Stimulated activated naive B cell treated with anti-CD40 and anti-IgM and Interleukin-4, amounts not matched to agents 10 μg/mL and 1 μg/mL and 100 μg/mL, for 72 hours (primary cell): Measurements from ENCODE around the gene TTLL11.

Experiments used
- ATAC-seq, 2 donors: fragments of 150-1000 bp; cut with Tn5 transposase; replicated peaks; 2 replicates each; pipeline ENCODE4 v1.10.0; 2021; ENCODE audit warnings: moderate library complexity in 1 of 2
- DNase-seq: peaks from one replicate; pipeline ENCODE4 v3.0.0; 2021
- H3K27ac Mint-ChIP-seq: one replicate; pipeline ENCODE4 v1.8.0; 2022; ENCODE audit warnings: mild to moderate bottlenecking, mixed read lengths
- H3K27me3 Mint-ChIP-seq, 2 donors: one replicate each; pipeline ENCODE4 v1.8.0; 2022; ENCODE audit warnings: mixed read lengths in 2 of 2
- H3K36me3 Mint-ChIP-seq, 2 donors: one replicate each; pipeline ENCODE4 v1.8.0; 2022; ENCODE audit warnings: mixed read lengths in 2 of 2, mild to moderate bottlenecking in 1 of 2
- H3K4me1 Mint-ChIP-seq, 2 donors: one replicate each; pipeline ENCODE4 v1.8.0; 2022; ENCODE audit warnings: mixed read lengths in 2 of 2, mild to moderate bottlenecking in 1 of 2
- H3K4me3 Mint-ChIP-seq, 2 donors: one replicate each; pipeline ENCODE4 v1.8.0; 2022; ENCODE audit warnings: mild to moderate bottlenecking in 2 of 2, mixed read lengths in 2 of 2, moderate library complexity in 1 of 2
- H3K9me3 Mint-ChIP-seq, 2 donors: one replicate each; pipeline ENCODE4 v1.8.0; 2022; ENCODE audit warnings: mixed read lengths in 2 of 2, mild to moderate bottlenecking in 1 of 2

The TTLL11 gene

DNA sequence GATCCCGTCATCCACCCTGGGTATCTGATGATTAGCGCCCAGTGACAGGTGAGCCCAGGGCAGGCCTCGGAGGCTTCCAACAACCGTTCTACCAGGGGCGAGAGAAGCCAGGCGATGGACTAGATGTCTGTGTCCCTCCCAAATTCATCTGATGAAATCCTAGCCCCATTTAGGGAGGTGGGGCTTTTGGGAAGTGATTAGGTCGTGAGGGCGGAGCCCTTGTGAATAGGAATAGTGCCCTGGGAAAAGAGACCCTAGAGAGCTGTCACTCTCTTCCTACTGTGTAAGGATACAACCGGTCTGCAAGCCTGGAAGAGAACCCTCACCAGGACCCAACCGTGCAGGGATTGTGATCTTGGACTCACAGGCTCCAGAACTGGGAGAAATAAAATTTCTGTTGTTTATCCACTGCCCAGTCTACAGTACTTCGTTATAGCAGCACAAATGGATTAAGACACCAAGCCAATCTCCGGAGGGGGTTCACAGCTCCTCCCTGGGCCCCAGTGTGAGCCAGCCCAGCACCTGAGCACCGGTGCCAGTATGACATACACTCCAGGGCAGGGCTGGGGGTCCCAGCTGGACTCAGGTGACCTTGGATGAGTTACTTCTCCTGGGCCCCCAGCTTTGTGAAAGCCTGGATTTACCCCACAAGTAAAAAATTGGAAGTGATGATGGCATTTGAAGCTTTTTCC is 279.4 kb downstream of the TTLL11 start:
- no peaks in the 10 kb centered on the region for H3K9me3 Mint-ChIP-seq
- H3K4me1 Mint-ChIP-seq = peaks cover 0 to 2% of the 10 kb centered on the region in 2 donors

DNA sequence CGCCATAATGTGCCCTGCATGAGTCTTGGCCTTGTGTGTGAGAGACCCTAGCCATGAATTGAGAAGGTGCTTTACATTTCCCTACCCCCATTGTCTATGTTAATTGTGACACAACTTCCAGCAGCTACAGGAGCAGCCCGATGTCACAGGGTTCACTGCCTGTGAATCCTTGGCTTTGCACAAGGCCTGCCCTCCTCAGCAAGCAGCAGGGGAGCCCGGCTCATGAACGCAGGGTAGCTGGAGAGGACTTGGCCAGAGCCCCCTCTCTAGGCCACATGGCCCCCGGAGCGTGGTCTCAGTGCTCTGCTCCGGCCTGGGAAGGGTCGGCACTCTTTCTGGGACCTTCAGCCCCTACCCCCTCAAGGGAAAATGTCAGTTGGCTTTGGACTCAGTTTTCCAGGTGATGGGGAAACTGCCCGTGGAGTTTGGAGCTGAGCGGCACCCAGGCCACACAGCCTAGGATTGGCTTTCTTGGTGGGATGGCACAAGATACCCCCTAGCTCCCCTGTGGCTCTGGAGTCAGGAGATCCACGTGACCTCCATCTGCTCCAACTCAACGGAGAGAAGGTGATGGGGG is 280.9 kb downstream of the TTLL11 start:
- H3K4me3 Mint-ChIP-seq = no peak overlapping the region
- peaks cover 0 to 3% of the 10 kb centered on the region in 2 donors for H3K27me3 Mint-ChIP-seq

More for the DNA sequence above, 279.4 kb downstream of the TTLL11 start:
- ATAC-seq (no peak), DNase-seq (no peak)
- no peak overlapping the region for H3K4me3 Mint-ChIP-seq
- H3K27me3 Mint-ChIP-seq = peaks cover 3 to 8% of the 10 kb centered on the region in 2 donors
- no peaks in the 10 kb centered on the region for H3K36me3 Mint-ChIP-seq
- no peak overlapping the region for H3K27ac Mint-ChIP-seq

DNA sequence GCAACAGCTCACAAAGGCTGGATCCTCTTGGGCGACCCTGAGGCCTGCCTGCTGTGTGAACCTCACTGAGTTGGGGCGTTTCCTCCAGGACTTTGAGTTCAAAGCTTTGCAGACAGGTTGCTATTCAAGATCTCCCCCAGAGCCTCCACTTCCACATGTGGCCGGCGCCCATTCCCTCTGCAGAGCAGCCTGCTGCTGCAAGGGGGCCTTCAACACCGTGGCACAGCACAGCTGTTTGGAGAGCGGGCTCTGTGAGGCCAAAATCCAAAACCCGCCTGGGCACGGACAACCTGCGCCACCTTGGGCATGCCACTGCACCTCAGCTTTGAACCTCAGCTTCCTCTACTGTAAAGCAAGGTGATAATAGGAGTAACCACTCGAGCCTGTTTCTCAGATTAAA is 281.4 kb downstream of the TTLL11 start:
- peaks cover 0 to 3% of the 10 kb centered on the region in 2 donors for H3K27me3 Mint-ChIP-seq
- no peak for ATAC-seq
- H3K36me3 Mint-ChIP-seq = no peaks in the 10 kb centered on the region
- no peak overlapping the region for H3K4me3 Mint-ChIP-seq
- DNase-seq = no peak
- H3K9me3 Mint-ChIP-seq = no peaks in the 10 kb centered on the region
- H3K4me1 Mint-ChIP-seq = peaks cover 0 to 2% of the 10 kb centered on the region in 2 donors
- no peak overlapping the region for H3K27ac Mint-ChIP-seq

More for the DNA sequence above, 280.9 kb downstream of the TTLL11 start:
- Mint-ChIP-seq H3K9me3 (no peaks in the 10 kb centered on the region), H3K36me3 (no peaks in the 10 kb centered on the region), H3K4me1 (peaks cover 0 to 2% of the 10 kb centered on the region in 2 donors), H3K27ac (no peak overlapping the region)
- DNase-seq = no peak
- ATAC-seq = no peak

DNA sequence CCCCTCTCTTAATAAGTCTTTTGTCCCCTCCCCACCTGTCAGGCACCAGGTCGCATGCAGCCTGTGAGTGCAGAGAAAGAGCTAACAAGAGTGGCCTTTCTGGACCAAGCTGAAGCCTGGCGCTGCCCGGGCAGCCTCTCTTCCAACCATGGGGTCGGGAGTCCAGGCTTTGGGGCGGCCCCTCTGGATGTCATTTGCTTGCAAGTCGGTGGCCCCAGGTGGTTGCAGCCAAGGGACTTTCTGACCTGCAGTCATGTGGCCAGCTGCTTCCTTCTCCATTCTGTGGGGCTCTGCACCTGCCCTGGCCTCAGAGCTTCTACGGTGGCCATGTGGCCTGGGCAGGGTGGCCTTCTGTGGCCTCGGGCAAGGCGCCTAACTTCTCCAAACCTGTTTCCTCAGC is 282.0 kb downstream of the TTLL11 start:
- Mint-ChIP-seq H3K36me3 (no peaks in the 10 kb centered on the region), H3K9me3 (no peaks in the 10 kb centered on the region), H3K27ac (no peak overlapping the region), H3K4me1 (peaks cover 0 to 2% of the 10 kb centered on the region in 2 donors), H3K27me3 (no peaks in the 10 kb centered on the region), H3K4me3 (no peak overlapping the region)
- ATAC-seq (no peak), DNase-seq (no peak)

DNA sequence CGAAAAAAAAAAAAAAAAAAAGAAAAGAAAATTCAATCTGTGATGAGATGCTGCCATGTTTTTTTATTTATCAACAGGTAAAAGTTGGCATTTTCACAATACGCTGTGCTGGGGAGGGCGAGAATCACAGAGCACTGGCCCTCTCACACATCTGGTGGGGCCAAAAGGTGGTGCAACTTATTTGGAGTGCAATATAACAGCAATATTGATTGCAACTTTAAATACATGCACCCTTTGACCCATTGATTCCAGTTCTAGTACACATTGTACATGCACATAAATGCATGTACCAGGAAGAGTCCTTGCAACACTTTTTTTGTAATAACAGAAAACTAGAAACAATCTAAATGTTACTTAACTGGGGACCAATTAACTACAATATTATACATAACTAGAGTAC is 282.6 kb downstream of the TTLL11 start:
- H3K27ac Mint-ChIP-seq = no peak overlapping the region
- no peak overlapping the region for H3K4me3 Mint-ChIP-seq
- peaks cover 0 to 2% of the 10 kb centered on the region in 2 donors for H3K4me1 Mint-ChIP-seq
- DNase-seq (no peak), ATAC-seq (no peak)
- H3K36me3 Mint-ChIP-seq = no peaks in the 10 kb centered on the region
- H3K9me3 Mint-ChIP-seq = no peaks in the 10 kb centered on the region
- no peaks in the 10 kb centered on the region for H3K27me3 Mint-ChIP-seq

DNA sequence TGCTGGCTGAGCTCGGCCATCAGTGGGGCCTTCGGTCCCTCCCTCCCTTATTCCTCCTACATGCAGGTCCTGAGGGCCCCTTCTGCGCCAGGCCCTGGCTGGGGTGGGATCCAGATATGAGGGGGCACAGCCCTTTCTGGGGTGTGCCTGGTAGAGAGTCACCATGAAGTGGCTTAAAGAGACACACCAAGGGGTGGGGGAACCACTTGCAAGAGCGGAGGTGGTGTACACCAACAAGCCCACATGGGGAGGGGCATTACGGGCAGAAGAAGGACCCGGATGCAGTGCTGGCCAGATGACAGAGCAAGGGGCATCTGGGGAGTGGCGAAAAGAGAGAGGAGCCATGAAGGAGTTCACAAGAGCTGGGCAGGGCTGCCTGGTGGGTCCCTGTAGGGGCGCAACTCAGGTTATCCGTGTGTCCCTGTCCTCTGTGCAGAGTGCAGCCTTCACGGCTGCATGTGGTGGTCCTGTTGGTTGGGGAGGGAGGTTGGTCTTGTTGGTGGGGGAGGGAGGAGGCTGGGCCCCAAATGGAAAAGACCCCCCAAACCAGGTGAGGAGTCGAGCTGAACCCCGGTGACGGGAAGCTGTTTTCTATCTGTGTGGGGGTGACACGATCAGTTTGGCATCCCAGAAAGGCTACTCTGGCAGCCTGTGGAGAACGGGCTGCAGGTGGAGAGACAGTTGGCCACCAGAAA is 283.6 kb downstream of the TTLL11 start:
- Mint-ChIP-seq H3K9me3 (peaks cover 3 to 4% of the 10 kb centered on the region in 2 donors), H3K27me3 (no peaks in the 10 kb centered on the region), H3K27ac (no peak overlapping the region), H3K36me3 (peaks cover 0 to 2% of the 10 kb centered on the region in 2 donors), H3K4me1 (peaks cover 0 to 2% of the 10 kb centered on the region in 2 donors), H3K4me3 (no peak overlapping the region)
- ATAC-seq (no peak), DNase-seq (no peak)

DNA sequence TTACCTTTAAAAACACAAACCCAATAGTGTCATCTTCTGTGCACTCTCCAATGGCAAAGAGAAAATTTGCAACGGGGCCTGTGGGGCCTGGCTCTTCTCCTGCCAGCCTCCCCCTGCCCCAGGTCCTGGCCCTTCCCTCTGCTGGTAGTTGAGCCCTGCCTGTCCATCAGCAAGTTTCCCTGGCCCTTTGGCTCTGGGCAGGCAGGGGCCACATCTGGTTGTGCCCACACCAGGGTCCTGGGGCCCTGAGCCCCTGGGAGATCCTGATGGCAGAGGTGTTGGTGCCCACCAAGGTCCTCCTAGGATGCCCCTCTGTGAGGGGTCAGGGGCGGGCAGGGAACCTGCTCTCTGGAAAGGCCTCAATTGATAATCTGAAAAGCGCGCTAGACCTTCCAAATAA is 284.3 kb downstream of the TTLL11 start:
- H3K4me3 Mint-ChIP-seq = no peak overlapping the region

DNA sequence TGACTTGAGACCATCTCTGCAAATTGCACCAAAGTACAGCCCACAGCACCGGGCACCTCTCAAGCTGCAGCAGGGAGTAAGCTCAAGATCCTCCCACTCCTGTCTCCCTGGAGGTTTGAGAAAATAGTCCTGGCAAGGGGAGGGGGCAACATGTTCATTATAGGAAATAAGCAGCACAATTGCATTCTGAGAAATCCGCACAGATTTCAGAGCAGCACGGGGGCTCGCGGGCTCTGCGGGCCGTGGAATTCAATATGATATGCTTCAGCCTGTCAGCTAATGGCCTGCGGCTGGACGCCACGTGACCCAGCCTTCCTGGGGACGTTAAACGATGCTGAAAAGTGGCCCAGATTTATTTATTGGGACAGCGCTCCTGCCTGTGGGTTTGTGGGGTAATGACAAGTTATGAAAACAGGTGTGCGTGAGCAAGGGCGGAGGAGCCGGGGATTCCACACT is 285.3 kb downstream of the TTLL11 start:
- DNase-seq (no peak), ATAC-seq (no peak)
- Mint-ChIP-seq H3K4me1 (peaks cover 0 to 2% of the 10 kb centered on the region in 2 donors), H3K36me3 (peaks cover 0 to 2% of the 10 kb centered on the region in 2 donors), H3K27ac (no peak overlapping the region), H3K27me3 (peaks cover 6 to 8% of the 10 kb centered on the region in 2 donors), H3K4me3 (no peak overlapping the region), H3K9me3 (peaks cover 3 to 9% of the 10 kb centered on the region in 2 donors)

More for the DNA sequence above, 284.3 kb downstream of the TTLL11 start:
- DNase-seq (no peak), ATAC-seq (no peak)
- peaks cover 0 to 2% of the 10 kb centered on the region in 2 donors for H3K36me3 Mint-ChIP-seq
- peaks cover 0 to 2% of the 10 kb centered on the region in 2 donors for H3K4me1 Mint-ChIP-seq
- H3K27ac Mint-ChIP-seq = no peak overlapping the region
- H3K9me3 Mint-ChIP-seq = peaks cover 3 to 9% of the 10 kb centered on the region in 2 donors
- peaks cover 3 to 5% of the 10 kb centered on the region in 2 donors for H3K27me3 Mint-ChIP-seq

DNA sequence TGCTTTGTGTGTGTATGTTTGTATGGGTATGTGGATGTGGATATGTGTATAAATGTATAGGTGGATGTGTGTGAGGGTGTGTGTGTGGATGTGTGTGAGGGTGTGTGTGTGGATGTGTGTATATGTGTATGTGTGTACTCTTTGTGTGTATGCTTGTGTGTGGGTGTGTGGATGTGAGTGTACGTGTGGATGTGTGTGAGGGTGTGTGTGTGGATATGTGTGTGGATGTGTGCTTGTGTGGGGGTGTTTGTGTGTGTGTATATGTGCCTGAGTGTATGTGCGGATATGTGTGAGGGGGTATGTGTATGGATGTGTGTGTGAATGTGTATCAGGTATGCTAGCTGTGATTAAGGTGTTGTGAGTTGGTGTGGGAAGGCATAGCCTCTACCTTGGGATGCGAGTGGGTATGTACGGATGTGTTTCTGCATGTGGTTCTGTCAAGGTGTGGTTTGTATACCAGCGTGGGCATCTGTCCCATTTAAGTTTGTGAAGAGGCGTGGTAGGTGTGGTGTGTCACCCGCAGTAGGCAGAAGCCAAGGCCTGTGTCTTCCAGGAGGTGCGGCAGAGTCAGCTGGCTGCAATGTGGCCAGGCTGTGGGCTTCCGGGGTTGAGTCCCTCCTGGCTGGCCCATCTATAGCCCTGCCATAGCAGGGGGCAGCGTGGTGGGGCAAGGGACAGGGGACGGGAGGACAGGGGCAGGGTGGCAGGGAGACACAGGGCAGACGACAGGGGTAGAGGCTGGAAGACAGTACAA is 285.9 kb downstream of the TTLL11 start:
- ATAC-seq = no peak

DNA sequence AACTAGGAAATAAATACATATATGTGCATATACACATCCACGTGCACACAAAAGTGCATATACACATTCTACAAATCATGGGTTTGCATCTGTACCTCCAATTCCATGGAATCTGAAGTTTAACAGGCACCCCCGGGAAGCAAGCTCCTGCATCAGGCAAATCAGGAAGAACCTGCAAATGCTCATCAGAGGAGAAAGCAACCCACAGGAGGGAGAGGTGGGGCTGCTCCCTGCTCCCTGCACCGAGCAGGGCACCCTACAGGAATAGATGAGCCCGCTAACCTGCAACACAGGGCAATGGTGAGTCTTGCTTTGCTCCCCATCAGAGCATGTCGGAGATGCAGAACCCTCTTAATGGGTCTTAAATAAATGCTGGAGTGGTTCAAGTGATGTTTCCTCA is 290.4 kb downstream of the TTLL11 start:
- ATAC-seq (no peak), DNase-seq (no peak)
- peaks cover 11 to 12% of the 10 kb centered on the region in 2 donors for H3K27me3 Mint-ChIP-seq
- no peak overlapping the region for H3K4me3 Mint-ChIP-seq
- no peak overlapping the region for H3K27ac Mint-ChIP-seq
- peaks cover 0 to 2% of the 10 kb centered on the region in 2 donors for H3K36me3 Mint-ChIP-seq
- H3K9me3 Mint-ChIP-seq = peaks cover 3 to 9% of the 10 kb centered on the region in 2 donors
- H3K4me1 Mint-ChIP-seq = no peaks in the 10 kb centered on the region

More for the DNA sequence above, 285.9 kb downstream of the TTLL11 start:
- no peak for DNase-seq
- Mint-ChIP-seq H3K27ac (no peak overlapping the region), H3K9me3 (peaks cover 3 to 9% of the 10 kb centered on the region in 2 donors), H3K36me3 (peaks cover 0 to 2% of the 10 kb centered on the region in 2 donors), H3K4me1 (peaks cover 0 to 2% of the 10 kb centered on the region in 2 donors), H3K27me3 (peaks cover 7 to 11% of the 10 kb centered on the region in 2 donors), H3K4me3 (no peak overlapping the region)

DNA sequence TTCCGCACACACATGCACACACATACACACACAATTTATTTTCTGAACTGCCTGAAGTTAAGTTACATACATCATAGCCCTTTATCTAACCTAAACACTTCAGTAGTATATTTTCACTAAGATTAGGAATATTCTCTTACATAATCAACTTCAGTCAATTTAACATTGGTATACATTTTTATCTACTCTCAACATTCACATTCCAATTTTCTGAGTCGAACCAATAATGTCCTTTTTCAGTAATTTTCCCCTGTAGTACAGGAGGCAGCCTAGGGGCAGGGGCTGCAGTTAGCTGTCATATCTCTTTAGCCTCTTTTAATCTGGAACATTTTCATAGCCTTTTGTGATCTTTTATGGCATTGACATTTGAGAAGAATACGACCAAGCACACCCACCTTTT is 291.5 kb downstream of the TTLL11 start:
- Mint-ChIP-seq H3K27me3 (peaks cover 11 to 12% of the 10 kb centered on the region in 2 donors), H3K36me3 (peaks cover 0 to 2% of the 10 kb centered on the region in 2 donors), H3K4me1 (no peaks in the 10 kb centered on the region), H3K4me3 (no peak overlapping the region), H3K27ac (no peak overlapping the region), H3K9me3 (peaks cover 3 to 9% of the 10 kb centered on the region in 2 donors)
- ATAC-seq (no peak), DNase-seq (no peak)

DNA sequence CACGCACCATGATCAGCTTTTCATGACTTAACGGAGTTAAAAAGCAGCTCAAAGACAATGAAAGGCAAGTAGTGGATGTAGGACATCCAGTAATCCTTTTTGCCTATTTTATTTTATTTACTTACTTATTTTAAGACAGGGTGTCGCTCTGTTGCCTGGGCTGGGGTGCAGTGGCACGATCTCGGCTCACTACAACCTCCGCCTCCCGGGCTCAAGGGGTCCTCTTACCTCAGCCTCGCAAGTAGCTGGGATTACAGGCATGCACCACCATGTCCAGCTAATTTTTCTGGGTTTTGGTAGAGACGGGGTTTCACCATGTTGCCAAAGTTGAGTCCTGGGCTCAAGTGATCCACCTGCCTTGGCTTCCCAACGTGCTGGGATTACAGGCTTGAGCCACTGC is 292.7 kb downstream of the TTLL11 start:
- Mint-ChIP-seq H3K27ac (no peak overlapping the region), H3K27me3 (peaks cover 11 to 12% of the 10 kb centered on the region in 2 donors), H3K36me3 (peaks cover 0 to 2% of the 10 kb centered on the region in 2 donors), H3K4me1 (no peaks in the 10 kb centered on the region), H3K4me3 (no peak overlapping the region), H3K9me3 (peaks cover 3 to 9% of the 10 kb centered on the region in 2 donors)
- DNase-seq (no peak), ATAC-seq (no peak)

DNA sequence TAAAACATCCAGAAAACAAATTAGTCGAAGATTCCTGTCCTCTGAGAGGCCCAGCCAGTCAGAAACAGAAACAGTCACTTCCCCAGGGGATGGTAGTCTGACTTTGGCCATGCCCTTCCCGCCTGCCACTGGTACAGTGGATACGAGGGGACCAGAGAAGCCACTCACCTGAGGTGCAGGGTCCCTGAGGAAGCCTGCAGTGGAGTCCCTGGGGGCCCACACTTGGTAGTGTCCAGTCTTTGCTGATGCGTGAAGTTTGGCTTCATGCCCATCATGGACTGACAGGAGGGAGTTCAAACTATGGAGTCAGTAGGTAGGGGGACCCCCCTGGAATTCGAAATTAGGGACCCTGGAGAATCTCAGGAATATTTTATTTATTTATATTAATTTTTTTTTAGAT is 294.2 kb downstream of the TTLL11 start:
- Mint-ChIP-seq H3K27me3 (peaks cover 7 to 9% of the 10 kb centered on the region in 2 donors), H3K27ac (no peak overlapping the region), H3K4me1 (no peaks in the 10 kb centered on the region), H3K9me3 (peaks cover 0 to under 1% of the 10 kb centered on the region in 2 donors), H3K36me3 (no peaks in the 10 kb centered on the region), H3K4me3 (no peak overlapping the region)
- DNase-seq = no peak
- ATAC-seq = no peak

DNA sequence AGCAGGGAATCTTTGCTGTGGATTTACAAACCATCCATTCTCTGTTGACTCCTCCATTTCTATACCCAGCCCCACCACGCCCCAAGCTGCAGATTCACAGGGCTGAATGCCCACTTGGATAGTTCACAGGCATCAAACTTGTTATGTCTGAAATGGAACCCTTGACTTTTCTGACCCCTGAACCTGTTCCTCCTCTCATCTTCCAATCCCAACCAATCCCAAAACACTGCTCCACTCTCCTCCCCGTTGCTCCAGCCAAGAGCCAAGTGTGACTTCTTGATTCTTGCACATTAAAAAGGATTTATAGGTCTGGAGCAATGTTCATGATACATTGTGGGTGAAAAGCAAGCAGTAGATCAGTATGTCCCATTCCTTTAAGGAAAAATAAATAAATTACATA is 296.0 kb downstream of the TTLL11 start:
- DNase-seq (no peak), ATAC-seq (no peak)
- Mint-ChIP-seq H3K27ac (no peak overlapping the region), H3K27me3 (peaks cover 0 to 5% of the 10 kb centered on the region in 2 donors), H3K4me3 (no peak overlapping the region), H3K4me1 (no peaks in the 10 kb centered on the region), H3K9me3 (no peaks in the 10 kb centered on the region), H3K36me3 (no peaks in the 10 kb centered on the region)
